Bone marrow (tissue), 2 donors: Measurements from ENCODE around the gene PRELID3B.

ENCODE experiments used
- DNase-seq, 2 donors: peaks; one replicate each; lab custom pipeline; 2025; lab: John Stamatoyannopoulos, UW

Gene PRELID3B

DNA sequence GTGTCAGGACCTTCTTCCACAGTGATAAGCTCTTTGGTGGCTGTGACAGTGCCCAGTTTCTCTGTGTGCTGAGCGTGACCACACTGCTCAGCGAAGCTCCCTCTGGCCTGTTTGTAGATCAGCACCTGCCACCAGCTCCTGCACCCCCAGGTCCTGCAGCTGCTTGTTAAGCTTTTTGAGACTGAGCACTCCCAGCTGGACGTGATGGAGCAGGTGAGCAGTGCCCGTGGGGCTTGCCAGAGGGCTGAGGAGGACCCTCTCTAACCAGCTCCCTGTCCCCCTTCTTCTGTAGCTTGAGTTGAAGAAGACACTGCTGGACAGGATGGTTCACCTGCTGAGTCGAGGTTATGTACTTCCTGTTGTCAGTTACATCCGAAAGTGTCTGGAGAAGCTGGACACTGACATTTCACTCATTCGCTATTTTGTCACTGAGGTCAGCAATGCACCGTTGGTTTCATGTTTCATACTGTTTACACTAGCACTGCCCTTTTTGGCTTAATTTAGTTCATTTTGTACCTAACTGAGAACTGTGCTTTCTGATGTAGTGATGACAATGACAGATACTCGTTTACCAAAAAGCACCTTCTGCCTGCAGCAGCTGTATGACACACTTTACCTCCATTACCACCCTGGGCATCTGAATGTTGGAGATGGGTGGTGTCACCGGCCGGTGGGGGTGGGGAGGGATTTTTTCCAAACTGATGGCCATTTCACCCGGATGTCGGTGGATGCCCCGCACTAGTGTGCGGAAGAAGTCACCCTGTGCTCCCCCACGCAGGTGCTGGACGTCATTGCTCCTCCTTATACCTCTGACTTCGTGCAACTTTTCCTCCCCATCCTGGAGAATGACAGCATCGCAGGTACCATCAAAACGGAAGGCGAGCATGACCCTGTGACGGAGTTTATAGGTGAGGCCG is 49.0 kb downstream of the PRELID3B start:
- no peak for DNase-seq

DNA sequence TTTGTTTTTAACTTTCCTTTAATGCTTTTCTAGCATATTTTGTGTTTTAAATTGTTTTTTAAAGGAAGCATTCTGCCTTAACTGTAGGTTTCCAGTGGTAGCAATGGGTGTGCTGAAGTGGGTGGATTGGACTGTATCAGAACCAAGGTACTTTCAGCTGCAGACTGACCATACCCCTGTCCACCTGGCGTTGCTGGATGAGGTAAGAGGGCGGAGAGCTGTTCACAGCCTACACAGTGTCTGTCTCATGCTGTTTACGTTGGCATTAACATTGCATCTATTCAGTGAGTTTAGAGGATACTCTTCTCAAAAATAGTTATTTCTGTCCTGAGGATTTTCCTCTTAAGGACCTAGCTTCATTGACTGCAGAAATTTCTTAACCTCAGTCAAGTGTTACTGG is 49.7 kb downstream of the PRELID3B start:
- DNase-seq, result no peak

DNA sequence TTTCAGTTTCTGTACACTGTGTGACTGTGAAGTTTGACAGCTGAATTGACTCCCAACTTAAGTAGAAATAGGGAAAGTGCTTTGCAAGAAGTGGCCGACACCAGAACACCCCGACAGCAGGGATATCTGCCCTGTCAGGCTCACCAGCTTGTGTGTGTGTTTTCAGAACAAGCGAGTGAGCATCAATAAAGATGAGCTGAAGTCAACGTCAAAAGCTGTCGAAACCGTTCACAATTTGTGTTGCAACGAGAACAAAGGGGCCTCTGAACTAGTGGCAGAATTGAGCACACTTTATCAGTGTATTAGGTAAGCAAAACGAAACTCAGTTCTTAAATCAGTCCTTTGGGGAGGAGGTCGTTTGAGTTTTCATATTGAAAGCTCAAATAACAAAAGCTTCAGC is 50.9 kb downstream of the PRELID3B start:
- no peak for DNase-seq

DNA sequence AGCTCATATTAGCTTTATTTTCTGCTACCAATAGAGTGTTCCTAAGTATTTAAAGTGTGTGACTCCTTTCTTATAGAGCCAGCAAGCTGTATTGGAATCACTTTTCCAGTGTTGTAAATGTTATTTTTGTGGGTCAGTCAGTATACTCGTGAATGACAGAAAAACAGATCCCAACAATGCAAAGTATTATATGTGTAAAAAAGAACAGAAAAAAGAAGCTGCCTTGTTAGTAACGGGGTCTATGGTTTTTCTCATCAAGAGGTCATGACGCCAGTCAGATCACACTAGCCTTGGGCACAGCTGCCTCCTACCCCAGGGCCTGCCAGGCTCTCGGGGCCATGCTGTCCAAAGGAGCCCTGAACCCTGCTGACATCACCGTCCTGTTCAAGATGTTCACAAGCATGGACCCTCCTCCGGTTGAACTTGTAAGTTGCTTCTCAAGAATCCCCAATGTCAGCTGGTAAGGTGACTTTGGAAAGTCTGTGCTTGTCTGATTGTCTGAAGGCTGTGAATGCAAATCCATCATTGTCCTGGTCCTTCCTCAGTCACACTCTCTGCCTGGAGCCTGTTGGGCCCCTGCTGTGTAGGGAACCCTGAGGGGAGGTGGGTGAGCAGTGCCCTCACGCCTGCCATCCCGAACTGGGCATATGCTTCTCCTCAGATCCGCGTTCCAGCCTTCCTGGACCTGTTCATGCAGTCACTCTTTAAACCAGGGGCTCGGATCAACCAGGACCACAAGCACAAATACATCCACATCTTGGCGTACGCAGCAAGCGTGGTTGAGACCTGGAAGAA is 51.7 kb downstream of the PRELID3B start:
- no peak for DNase-seq

DNA sequence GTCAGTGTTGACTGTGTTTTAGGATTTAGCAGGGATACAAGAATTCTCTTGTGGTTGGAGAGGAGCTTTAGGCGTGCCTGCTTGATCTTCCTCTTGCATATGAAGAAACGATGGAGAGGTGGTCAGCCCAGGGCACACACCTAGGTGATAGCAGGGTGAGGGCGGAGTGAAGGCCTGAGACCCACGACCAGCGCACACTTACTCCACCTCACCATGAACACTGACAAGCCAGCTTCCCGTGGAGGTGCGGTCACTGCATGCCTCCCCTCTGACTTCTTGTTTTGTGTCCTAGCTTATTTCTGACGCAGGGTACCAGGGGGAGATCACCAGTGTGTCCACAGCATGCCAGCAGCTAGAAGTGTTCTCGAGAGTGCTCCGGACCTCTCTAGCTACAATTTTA is 53.4 kb downstream of the PRELID3B start:
- no peak for DNase-seq

DNA sequence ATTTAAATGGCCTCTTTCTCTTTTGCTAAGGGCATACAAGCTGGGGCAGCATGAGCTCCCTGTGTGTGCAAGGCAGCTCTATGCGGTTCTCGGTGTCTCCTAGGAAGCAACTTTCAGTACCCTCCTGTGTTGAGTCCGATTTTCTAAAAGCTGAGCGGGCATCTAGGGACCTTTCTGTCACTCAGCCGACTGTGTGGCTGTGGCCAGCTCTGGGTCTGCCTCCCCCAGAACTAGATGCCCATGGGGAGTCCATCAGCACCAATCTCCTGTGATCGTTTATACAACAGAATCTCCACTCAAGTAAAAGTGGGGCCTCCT is 54.1 kb downstream of the PRELID3B start:
- DNase-seq, result no peak

DNA sequence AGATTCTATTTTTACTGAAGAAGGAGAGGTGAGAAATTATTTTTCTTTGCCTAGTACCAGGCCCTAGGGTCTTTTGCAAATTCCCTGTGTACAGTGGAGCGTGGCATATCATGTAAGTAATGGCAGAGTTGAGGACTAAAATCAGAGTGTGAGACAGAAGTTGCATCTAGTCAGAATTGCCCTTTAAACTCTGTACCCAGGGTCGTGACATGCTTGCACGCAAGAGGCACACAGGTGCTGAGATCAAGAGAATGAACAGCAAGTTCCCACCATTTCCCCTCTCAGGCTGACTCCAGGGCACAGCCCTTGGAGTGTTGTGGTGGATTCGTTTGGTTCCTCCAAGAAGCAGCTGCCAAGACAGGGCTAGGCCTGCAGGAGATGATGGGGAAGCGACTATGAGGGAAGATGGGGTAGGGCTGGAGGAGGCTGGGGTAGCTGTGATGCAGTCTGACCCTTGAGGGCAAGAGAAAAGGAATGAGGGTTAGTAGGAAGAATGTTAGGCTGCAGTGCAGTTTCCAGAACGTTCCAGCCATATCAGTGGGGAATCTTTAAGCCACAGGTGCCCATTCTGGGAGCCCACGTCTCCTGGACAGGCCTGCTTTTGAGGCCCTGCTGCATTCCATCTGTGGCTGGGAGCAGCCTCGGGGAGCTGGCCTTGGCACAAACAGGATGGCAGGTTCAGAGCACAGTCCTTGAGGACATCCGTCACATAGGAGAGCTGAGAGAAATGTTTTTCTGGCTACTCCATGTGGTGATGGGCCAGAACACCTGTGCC is 54.6 kb downstream of the PRELID3B start:
- no peak for DNase-seq

DNA sequence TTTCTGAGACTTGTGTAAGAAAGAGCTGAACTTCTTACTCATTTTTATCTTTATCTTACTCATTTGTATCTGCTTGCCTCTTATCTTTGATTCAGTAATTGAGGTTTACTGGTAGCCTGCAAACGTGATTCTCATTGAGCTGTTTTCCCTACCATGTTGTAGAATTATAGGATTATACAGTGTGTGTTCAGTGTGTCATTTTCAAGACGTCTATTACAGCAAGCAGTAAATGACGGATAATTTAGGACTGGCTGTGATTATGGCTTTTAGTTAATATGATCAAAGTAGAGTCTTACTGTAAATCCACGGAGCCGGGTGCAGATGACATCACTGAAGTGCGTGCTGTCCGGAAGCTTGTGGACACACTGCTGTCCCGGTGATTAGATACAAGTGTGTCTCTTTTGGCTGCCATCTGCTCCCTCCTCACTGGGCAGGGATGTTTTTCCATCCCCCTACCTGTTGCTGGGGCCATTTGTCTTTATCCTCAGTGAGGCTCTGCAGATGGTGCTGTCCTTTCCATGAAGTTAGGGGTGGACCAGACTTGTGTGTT is 55.5 kb downstream of the PRELID3B start:
- DNase-seq, result no peak

DNA sequence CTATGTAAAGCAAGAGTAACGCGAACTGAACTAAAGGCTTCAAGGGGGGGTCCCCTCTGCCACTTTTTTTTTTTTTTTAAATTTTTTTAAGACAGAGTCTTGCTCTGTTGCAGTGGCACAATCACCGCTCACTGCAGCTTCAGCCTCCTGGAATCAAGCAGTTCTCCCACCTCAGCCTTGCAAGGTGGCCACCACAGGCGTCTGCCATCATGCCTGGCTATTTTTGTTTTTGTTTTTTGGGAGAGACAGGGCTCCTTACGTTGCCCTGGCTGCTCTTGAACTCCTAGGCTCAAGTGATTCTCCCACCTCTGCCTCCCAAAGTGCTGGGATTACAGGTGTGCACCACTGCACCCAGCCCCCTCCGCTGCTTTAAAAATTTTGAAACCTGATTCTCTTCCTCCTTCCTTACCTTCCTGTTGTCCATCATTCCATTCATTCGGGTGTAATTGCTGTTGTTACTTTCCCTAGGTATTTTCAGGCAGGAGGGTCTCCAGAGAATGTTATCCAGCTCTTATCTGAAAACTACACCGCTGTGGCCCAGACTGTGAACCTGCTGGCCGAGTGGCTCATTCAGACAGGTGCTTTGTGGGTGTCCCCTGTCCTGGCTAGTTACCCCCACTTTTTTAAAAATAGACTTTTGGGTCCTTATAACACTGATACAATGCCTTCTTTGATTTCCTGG is 56.2 kb downstream of the PRELID3B start:
- DNase-seq, result no peak

DNA sequence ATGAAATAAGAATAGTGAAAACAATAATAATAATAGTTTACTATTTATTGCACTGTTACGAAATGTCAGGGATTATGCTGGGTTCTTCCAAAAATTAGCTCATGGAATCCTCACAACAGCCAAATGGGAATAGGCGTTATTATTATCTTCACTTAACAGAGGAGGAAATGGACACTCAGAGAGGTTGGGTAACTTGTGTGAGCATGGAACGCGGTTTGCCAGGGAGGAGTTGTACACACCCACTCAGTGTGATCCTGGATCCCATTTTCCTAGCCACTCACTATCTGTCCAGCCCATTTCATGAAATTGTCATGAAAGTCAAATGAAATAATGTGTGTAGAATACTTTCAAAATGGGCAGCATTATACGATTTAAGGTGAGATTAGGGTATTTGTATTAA is 56.9 kb downstream of the PRELID3B start:
- no peak for DNase-seq

DNA sequence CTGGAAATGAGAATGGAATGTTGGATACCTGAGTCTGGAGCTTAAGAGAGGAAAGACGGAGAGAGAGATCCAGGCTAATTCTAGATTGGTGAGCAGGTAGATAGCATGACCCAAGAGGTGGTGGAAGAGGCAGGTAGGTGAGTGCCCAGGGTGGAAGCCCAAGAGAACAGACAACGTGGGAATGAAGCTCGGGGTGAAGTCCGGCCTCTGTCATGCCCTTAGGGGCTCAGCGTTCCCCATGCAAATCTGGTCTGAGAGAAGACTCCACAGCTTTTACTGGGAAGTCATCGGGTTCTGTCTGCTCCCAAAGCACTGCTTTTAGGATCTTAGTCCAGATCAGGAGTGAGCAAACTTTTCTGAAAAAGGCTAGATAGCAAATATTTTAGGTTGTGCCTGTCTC is 57.9 kb downstream of the PRELID3B start:
- no peak for DNase-seq
